Endothelial cell of umbilical vein (primary cell): ENCODE results near the gene DCAF11. TPM values are rescaled to one million over a fixed set of nuclear protein-coding genes. Genes with fewer than 3 reads are reported as not detected.

ENCODE experiments used
- BruUV-seq: library from RNA; stranded (reverse); fragments of 400-500 nt; replicated peaks from 2 replicates; lab custom pipeline; 2021; lab: Mats Ljungman, UMichigan
- CTCF ChIA-PET: fragments of 300-600, 350-600 bp; sonication (Branson Sonifier 250); formaldehyde crosslinking; loops from one replicate; lab custom pipeline; 2021; ENCODE audit warnings: antibody characterized with exemption, inconsistent platforms; lab: Charles Lee
- POLR2A ChIA-PET: fragments of 300-600, 350-600 bp; sonication (Branson Sonifier 250); formaldehyde crosslinking; loops from one replicate; lab custom pipeline; 2021; ENCODE audit warnings: antibody characterized with exemption, inconsistent platforms; lab: Charles Lee
- DNase-seq: peaks from one replicate; pipeline ENCODE4 v3.0.0-alpha.2; 2011; ENCODE audit warnings: low read depth, low spot score
- FAIRE-seq: peaks from 2 replicates; lab custom pipeline; 2011; peaks lifted over from hg19 to GRCh38; lab: Jason Lieb, UNC
- H2AFZ ChIP-seq: 2 replicates; pipeline ENCODE4 v1.6.0; 2012; ENCODE audit warnings: low read depth, low read length, control low read depth, inconsistent platforms
- H3K27ac ChIP-seq: 2 replicates; pipeline ENCODE4 v1.5.1; 2011; ENCODE audit warnings: low read depth, mild to moderate bottlenecking, control low read depth, low read length, moderate library complexity; ENCODE audit not compliant: insufficient read depth
- H3K27me3 ChIP-seq, 2 experiments: 2 replicates each; pipeline versions ENCODE4 v1.6.0 to v1.6.1; 2011; ENCODE audit warnings: low read length in 2 of 2, mixed read lengths in 1 of 2; ENCODE audit not compliant: control insufficient read depth in 2 of 2, insufficient read depth in 2 of 2
- H3K36me3 ChIP-seq, 2 experiments: 2 replicates in 1 of 2; 3 replicates in 1 of 2; pipeline ENCODE4 v1.5.1; 2011; ENCODE audit warnings: low read length in 2 of 2, mild to moderate bottlenecking in 1 of 2, moderate library complexity in 1 of 2; ENCODE audit not compliant: control insufficient read depth in 2 of 2, insufficient read depth in 2 of 2; ENCODE audit errors: extremely low read depth in 1 of 2
- H3K4me1 ChIP-seq: 3 replicates; pipeline ENCODE4 v1.5.1; 2011; ENCODE audit warnings: mild to moderate bottlenecking, low read length; ENCODE audit not compliant: control insufficient read depth, insufficient read depth; ENCODE audit errors: extremely low read depth
- H3K4me2 ChIP-seq: 2 replicates; pipeline ENCODE4 v1.6.1; 2011; ENCODE audit warnings: low read length, control low read depth, mixed read lengths; ENCODE audit not compliant: insufficient read depth
- H3K4me3 ChIP-seq, 3 experiments: fragments of 200-600 bp in 1 of 3; sonication (generic), shearing (Covaris generic) in 1 of 3; replicated peaks in 1 of 3; 2 replicates each; pipeline ENCODE4 v1.5.1; 2011 to 2016; ENCODE audit warnings: control low read depth in 3 of 3, low read length in 3 of 3, mild to moderate bottlenecking in 2 of 3, inconsistent platforms in 1 of 3, low read depth in 1 of 3, moderate library complexity in 1 of 3; ENCODE audit not compliant: insufficient read depth in 1 of 3
- H3K79me2 ChIP-seq: 2 replicates; pipeline ENCODE4 v1.6.0; 2012; ENCODE audit warnings: low read length, inconsistent platforms; ENCODE audit not compliant: control insufficient read depth, insufficient read depth
- H3K9ac ChIP-seq: replicated peaks from 2 replicates; pipeline ENCODE3; 2011; ENCODE audit warnings: low read length, control low read depth; ENCODE audit not compliant: insufficient read depth; ENCODE audit errors: extremely low read depth
- H3K9me1 ChIP-seq: replicated peaks from 3 replicates; pipeline ENCODE4 v1.6.0; 2011; ENCODE audit warnings: mild to moderate bottlenecking, low read length; ENCODE audit not compliant: control insufficient read depth, insufficient read depth; ENCODE audit errors: extremely low read depth
- H3K9me3 ChIP-seq: replicated peaks from 2 replicates; pipeline ENCODE4 v1.5.1; 2012; ENCODE audit warnings: low read length, inconsistent platforms; ENCODE audit not compliant: control insufficient read depth, insufficient read depth
- H4K20me1 ChIP-seq: replicated peaks from 2 replicates; pipeline ENCODE3; 2011; ENCODE audit warnings: mild to moderate bottlenecking, low read length; ENCODE audit not compliant: control insufficient read depth, insufficient read depth; ENCODE audit errors: extremely low read depth
- CTCF ChIP-seq, 2 donors: IDR thresholded peaks; 1 replicate in 1 of 2; 2 replicates in 1 of 2; pipeline ENCODE4 v1.5.1; 2011; ENCODE audit warnings: low read length in 2 of 2, mild to moderate bottlenecking in 2 of 2, moderate library complexity in 2 of 2, control low read depth in 1 of 2, inconsistent platforms in 1 of 2, low read depth in 1 of 2; ENCODE audit not compliant: insufficient read depth in 1 of 2; ENCODE audit errors: extremely low read depth in 1 of 2
- EZH2 ChIP-seq: IDR thresholded peaks from 2 replicates; pipeline ENCODE4 v1.6.1; 2012; ENCODE audit warnings: borderline replicate concordance, low read depth, mild to moderate bottlenecking, moderate library complexity, low read length, inconsistent platforms; ENCODE audit not compliant: severe bottlenecking
- FOS ChIP-seq: IDR thresholded peaks from 2 replicates; pipeline ENCODE4 v1.6.1; 2011; ENCODE audit warnings: mild to moderate bottlenecking, low read length, moderate library complexity, borderline replicate concordance; ENCODE audit not compliant: insufficient read depth
- GATA2 ChIP-seq: IDR thresholded peaks from 2 replicates; pipeline ENCODE4 v1.7.0; 2011; ENCODE audit warnings: low read depth, mild to moderate bottlenecking, moderate library complexity, mixed read lengths, low read length; ENCODE audit not compliant: insufficient read length, insufficient read depth
- JUN ChIP-seq: IDR thresholded peaks from 2 replicates; pipeline ENCODE4 v1.6.1; 2011; ENCODE audit warnings: borderline replicate concordance, low read depth; ENCODE audit not compliant: insufficient read length, insufficient read depth
- MYC ChIP-seq: IDR thresholded peaks from one replicate; pipeline ENCODE4 v1.6.1; 2011; ENCODE audit warnings: mild to moderate bottlenecking, low read depth, low read length
- dilution Hi-C: fragments of 300-500 bp; cut with MboI; formaldehyde crosslinking; loops from one replicate; pipeline ENCODE4 v1.15.0; 2019; ENCODE audit warnings: low sequenced_read_pairs; ENCODE audit not compliant: extremely low pct_ligation_motif_present
- intact Hi-C: fragments of 100-400 bp; cut with micrococcal nuclease; formaldehyde crosslinking; loops from one replicate; pipeline ENCODE4 v1.10.0; 2022
- polyA plus RNA-seq, 4 experiments: library from polyadenylated mRNA; depleted of rRNA in 3 of 4; stranded (reverse) in 3 of 4; unstranded in 1 of 4; fragments of >200 nt; gene quantifications; 2 replicates each; pipeline versions ENCODE4 v1.2.1 to v1.2.3, GENCODE V29; 2011 to 2012; ENCODE audit warnings: missing spikeins in 1 of 4
- total RNA-seq: library from RNA; stranded (reverse); gene quantifications from 2 replicates; pipeline ENCODE4 v1.2.3, GENCODE V29; 2021
- TF ChIP-seq, protein P1 (sequence below): IDR thresholded peaks from 2 replicates; pipeline ENCODE4 v1.6.1; 2011; ENCODE audit not compliant: insufficient read depth, insufficient read length

The DCAF11 gene
- total and polyA plus RNA-seq, 2 donors (not counting 3 experiments of a cell fraction or from before 2014, with no cell fraction given): 37.3 to 38.5 TPM

- POLR2A ChIA-PET: no interaction called here
- TF ChIP-seq CTCF (IDR thresholded peaks at IDR 0.05; ENCODE audit: extremely low read depth in 1 of 2, insufficient read depth in 1 of 2, low read depth in 1 of 2, low read length in 2 of 2) (no peak), JUN (no peak), EZH2 (no peak), MYC (no peak), FOS (no peak), GATA2 (no peak)
- TF ChIP-seq, protein P1, sequence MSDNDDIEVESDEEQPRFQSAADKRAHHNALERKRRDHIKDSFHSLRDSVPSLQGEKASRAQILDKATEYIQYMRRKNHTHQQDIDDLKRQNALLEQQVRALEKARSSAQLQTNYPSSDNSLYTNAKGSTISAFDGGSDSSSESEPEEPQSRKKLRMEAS: no peak
- DNase-seq: no peak
- no peak overlapping the region for H3K4me3 ChIP-seq
- H3K9ac ChIP-seq: no peak overlapping the region
- no peaks in the 10 kb centered on the region for H4K20me1 ChIP-seq
- no TSS peak for BruUV-seq
- peaks cover 14% of the 10 kb centered on the region for H3K4me1 ChIP-seq
- dilution Hi-C loops: no loop called here
- H3K9me3 ChIP-seq: no peaks in the 10 kb centered on the region
- intact Hi-C loops: no loop called here
- H3K27ac ChIP-seq: no peak overlapping the region
- no peak overlapping the region for H2AFZ ChIP-seq
- no peaks in the 10 kb centered on the region for H3K9me1 ChIP-seq
- H3K4me2 ChIP-seq: no peak overlapping the region
- H3K79me2 ChIP-seq: peaks cover 21% of the 10 kb centered on the region
- CTCF ChIA-PET: interaction anchor here (7.8 kb wide), 1 partner anchor 10 kb away, joined by 63 read pairs; the partner anchor contains the start of gene IRF9
- no peak for FAIRE-seq
- peaks cover 8 to 30% of the 10 kb centered on the region in 2 experiments for H3K36me3 ChIP-seq
- no peaks in the 10 kb centered on the region for H3K27me3 ChIP-seq
Observed at GRCh38 chr14:24150567-24150966, 36.0 kb downstream of the DCAF11 start.
